Renal cortex interstitium (tissue), 11 donors: ENCODE measurements around the gene DIO1. TPM values are rescaled to one million over a fixed set of nuclear protein-coding genes. Genes with fewer than 3 reads are reported as not detected.
A peak's percentile ranks its signal among the peaks of the same experiment; 100 is the strongest.

ENCODE experiments used
- DNase-seq, 11 donors: peaks; one replicate each; pipeline ENCODE4 v3.0.0-alpha.2; 2013; ENCODE audit warnings: low read depth in 9 of 11, low spot score in 4 of 11; ENCODE audit errors: extremely low read depth in 1 of 11
- polyA plus RNA-seq, 3 donors: library from polyadenylated mRNA; unstranded; fragments of 120-200 nt; gene quantifications; one replicate each; pipeline ENCODE4 v1.2.1, GENCODE V29; 2013; ENCODE audit not compliant: insufficient read length in 3 of 3

The DIO1 gene
- polyA plus RNA-seq, 3 donors, result 5.1 to 6.4 (median 5.8) TPM

DNA sequence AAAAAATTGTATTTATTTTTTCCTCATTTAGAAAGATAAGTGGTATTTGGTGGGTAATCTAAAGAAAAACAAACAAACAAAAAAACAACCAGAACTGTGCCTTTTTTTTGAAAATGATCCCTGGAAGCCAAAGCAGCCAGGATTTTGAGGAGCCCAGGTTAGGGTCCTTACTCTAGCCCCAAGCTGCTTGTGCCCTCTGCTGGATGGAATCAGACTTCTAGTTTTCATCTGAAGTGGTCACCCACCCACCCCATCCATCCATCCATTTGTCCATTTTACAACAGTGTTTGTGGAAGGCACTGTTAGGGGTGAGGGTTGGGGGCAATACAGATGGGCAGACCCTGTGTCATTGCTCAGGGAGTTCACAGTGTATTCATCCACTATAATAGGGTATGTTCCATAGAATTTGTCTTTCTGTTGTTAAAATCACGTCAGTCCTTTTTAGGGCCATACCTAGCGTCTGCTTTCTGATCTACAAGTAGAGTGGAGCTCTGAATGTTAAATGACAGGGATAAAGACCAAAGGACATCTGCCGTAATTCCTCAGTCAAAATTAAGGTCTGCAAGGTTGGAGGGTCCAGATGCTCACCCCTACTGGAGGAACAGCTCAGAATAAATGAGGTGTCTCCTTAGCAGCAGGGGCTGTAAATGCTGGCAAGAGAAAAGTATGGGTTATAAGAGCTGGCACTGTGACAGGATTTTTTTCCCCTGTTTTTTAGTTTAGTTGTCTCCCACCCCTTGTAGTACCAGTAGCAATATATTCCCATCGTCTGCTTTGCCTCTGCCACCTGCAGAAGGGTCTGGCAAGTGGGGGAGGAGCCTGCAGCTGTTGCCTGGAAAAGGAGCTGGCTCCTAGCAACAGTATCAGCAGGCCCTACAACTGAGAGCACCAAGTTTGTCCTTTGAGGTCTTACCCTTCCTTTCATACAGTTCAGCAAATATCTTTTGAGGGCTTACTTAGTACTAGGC, 55.3 kb downstream of the DIO1 start:
- peak in 6 of 11 donors; percentile 24 to 53 (median 44) for DNase-seq

DNA sequence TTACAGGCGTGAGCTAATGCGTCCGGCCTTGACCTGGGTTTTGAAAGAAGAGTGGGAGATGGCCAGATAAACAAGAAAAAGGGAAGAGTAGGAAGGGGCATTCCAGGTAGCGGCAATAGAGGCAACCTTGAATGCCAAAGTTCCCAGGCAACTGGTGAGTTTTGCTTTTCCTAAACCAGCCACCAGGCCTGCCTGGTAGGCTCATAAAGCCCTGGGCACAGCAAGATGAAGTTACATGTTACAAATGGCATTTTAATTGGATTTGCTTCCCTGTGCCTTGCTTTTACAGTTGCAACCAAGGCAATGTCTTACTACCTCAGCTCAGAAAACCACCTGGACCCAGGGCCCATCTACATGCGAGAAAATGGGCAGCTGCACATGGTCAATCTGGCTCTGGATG, 57.7 kb downstream of the DIO1 start:
- no peak for DNase-seq

DNA sequence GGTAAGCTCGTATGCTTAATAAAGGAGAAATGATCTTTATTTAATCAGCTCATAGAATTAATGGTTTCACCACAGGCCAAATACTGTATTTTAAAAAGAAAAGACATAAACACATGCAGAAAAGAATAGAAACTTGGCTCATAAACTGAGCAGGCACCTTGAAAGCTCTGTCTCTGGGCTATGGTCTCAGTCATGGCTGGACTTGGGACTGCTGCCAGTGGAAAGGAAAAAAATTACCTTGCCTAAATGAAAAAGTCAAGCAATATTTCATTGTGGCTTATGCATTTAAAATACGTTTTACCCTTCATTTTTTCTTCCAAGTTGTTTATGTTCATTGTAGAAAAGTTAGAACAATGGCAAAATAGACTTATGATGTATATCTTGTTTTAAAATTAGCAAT, 60.1 kb downstream of the DIO1 start:
- DNase-seq, result no peak

DNA sequence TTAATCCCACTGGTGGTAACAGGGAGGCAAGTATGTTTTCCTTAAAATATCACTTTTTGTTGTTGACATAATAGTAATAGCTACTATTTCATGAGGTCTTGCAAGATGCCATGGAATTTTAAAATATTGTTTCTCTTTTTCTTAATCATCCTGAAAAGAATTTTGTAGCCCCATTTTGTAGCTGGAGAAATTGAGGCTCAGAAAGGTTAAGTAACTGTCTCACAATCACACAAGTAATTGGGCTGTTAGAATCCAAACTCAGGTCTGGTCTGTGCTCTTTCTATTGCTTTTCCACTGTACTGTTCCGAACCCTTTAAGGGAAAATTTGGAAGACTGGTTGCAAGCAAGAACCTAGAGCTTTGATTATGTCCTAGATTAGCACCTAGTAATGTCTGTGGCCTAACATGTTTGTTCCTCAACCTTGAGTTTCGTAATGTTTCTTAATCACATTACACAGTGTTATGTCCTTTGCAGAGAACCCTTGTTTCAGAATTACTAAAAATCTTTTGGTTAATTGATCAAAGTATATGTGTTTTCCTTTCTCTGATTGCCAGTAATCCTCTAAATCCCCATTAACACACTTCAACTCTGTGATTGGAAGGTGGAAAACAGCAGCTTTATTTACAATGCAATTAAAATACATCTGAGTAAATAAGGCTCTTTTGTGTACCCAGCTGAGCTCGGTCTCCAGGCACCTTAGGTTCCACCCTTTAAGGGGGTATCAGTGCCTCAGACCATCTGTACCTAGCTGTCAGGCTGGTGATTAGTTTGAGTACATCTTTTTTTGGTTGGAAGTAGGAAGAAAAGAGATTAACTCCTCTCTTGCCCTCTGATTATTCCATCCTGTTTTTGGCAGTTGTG, 62.6 kb downstream of the DIO1 start:
- DNase-seq, result no peak

DNA sequence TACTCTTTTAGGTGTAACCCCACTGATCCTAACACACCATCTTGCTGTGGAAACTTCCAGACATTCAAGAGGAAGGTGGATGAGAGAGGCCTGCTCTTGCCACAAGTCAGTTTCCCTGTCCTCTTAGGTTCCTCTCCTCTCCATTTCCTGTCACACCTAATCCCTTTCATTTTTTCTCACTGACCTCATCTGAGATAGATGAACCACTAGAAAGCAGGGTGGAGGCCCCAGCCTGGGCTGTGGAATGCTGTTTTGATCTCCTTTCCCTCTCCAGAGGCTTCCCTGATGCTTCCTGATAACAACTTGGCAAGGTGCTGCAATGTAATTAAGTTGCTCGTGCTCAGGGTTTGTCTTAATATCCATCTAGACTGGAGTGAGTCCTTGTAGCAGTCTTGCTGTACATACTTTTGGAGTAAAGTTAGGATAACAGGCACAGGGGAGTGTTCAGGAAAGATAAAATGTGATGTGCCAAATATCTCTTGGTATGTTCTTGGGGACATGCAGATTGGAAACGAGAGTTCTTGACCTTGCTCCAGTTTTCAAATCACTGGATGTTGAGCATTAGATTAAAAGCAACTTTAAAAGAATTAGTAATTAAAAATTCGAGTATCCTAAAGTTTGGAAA, 63.3 kb downstream of the DIO1 start:
- DNase-seq, result no peak

DNA sequence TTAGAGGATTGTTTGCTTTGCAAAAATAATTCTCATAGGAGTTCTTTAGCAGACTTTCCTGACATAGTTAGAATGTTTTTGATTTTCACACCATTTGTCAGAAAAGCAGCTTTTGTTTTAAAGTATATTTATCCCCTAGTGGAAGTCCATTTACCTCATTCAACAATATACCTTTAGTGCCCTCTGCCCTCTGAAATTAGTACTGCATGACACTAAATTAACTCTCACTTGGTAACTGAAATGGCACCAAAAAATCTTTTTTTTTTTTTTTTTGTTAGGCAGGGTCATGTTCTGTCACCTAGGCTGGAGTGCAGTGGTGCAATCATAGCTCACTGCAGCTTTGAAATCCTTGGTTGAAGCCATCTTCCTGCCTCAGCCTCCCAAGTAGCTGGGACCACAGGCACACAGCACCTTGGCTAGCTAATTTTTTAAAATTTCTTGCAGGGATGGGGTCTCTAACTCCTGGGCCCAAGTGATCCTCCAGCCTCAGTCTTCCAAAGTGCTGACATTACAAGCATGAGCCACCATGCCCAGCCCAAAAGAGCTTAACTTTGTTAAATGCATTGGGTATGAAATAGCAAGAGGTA, 65.8 kb downstream of the DIO1 start:
- no peak for DNase-seq

Other genes starting within 250 kb of the DIO1 start
- 1 to 10 TPM; 2.2 to 4.8 (median 3.2) TPM for gene GLIS1, start 155.0 kb upstream of the DIO1 start, polyA plus RNA-seq
- gene NDC1, start 55.9 kb upstream of the DIO1 start, polyA plus RNA-seq, result 10 to 100 TPM; 26.8 to 33.6 (median 28.7) TPM
- gene YIPF1, start 4.4 kb upstream of the DIO1 start, polyA plus RNA-seq, result 10 to 100 TPM; 31.5 to 33.4 (median 32.8) TPM
- 10 to 100 TPM; 44.7 to 56.1 (median 53.2) TPM for gene IFT25, start 51.5 kb downstream of the DIO1 start, polyA plus RNA-seq
- 10 to 100 TPM; 38.2 to 46.2 (median 44.7) TPM for gene LRRC42, start 52.2 kb downstream of the DIO1 start, polyA plus RNA-seq
- gene LDLRAD1, start 124.0 kb downstream of the DIO1 start, polyA plus RNA-seq, result under 1 TPM in 1 of 3 donors, not detected in 2; 0.07 TPM
- gene TMEM59, start 159.0 kb downstream of the DIO1 start, polyA plus RNA-seq, result 100 to 1,000 TPM; 307 to 370 (median 331) TPM
- 1 to 10 TPM; 7.7 to 9.2 (median 8.5) TPM for gene TCEANC2, start 159.4 kb downstream of the DIO1 start, polyA plus RNA-seq